Glutamatergic neuron (in vitro differentiated cells): ENCODE data around the gene SERGEF. TPM values are rescaled to one million over a fixed set of nuclear protein-coding genes. Genes with fewer than 3 reads are reported as not detected.

Source experiments
- DNase-seq: peaks from one replicate; pipeline ENCODE4 v3.0.0; 2022
- H3K27ac Mint-ChIP-seq: one replicate; pipeline ENCODE4 v1.8.0; 2020; ENCODE audit warnings: mild to moderate bottlenecking, mixed read lengths, inconsistent platforms; ENCODE audit not compliant: unreplicated experiment
- H3K27me3 Mint-ChIP-seq: one replicate; pipeline ENCODE4 v1.8.0; 2020; ENCODE audit warnings: mild to moderate bottlenecking, moderate library complexity, mixed read lengths, inconsistent platforms; ENCODE audit not compliant: unreplicated experiment
- H3K36me3 Mint-ChIP-seq: one replicate; pipeline ENCODE4 v1.8.0; 2020; ENCODE audit warnings: mild to moderate bottlenecking, mixed read lengths, inconsistent platforms; ENCODE audit not compliant: unreplicated experiment
- H3K4me1 Mint-ChIP-seq: one replicate; pipeline ENCODE4 v1.8.0; 2020; ENCODE audit warnings: mild to moderate bottlenecking, low read depth, mixed read lengths, inconsistent platforms; ENCODE audit not compliant: unreplicated experiment
- H3K4me3 Mint-ChIP-seq: one replicate; pipeline ENCODE4 v1.8.0; 2020; ENCODE audit warnings: mild to moderate bottlenecking, mixed read lengths, inconsistent platforms; ENCODE audit not compliant: unreplicated experiment
- H3K9me3 Mint-ChIP-seq: one replicate; pipeline ENCODE4 v1.8.0; 2020; ENCODE audit warnings: mild to moderate bottlenecking, moderate library complexity, mixed read lengths, inconsistent platforms; ENCODE audit not compliant: unreplicated experiment
- CTCF ChIP-seq: fragments of 200-600 bp; sonication (generic); IDR thresholded peaks from one replicate; pipeline ENCODE4 v1.5.0; 2021; ENCODE audit not compliant: partially characterized antibody, unreplicated experiment
- total RNA-seq: library from RNA; stranded (reverse); fragmentation: NEBNext Ultra II Directional; extraction: Animal tissue kit (Norgen Biotek cat#: 25700); gene quantifications from one replicate; pipeline ENCODE4 v1.2.1, GENCODE V29; 2021; ENCODE audit not compliant: unreplicated experiment

Gene SERGEF
- total RNA-seq, 1 donor from 2014 or later, result 42.5 TPM

- no peak overlapping the region for H3K27ac Mint-ChIP-seq
- H3K27me3 Mint-ChIP-seq, result peaks cover 15% of the 10 kb centered on the region
- peak overlapping the region; percentile 76 for H3K4me3 Mint-ChIP-seq
- TF ChIP-seq CTCF, result no peak
- peak; percentile 54 for DNase-seq
- peaks cover 13% of the 10 kb centered on the region for H3K4me1 Mint-ChIP-seq
- no peaks in the 10 kb centered on the region for H3K36me3 Mint-ChIP-seq
- peaks cover 4% of the 10 kb centered on the region for H3K9me3 Mint-ChIP-seq
Observed at GRCh38 chr11:17777086-17777737, 235.6 kb downstream of the SERGEF start.

- no peak for TF ChIP-seq CTCF
- Mint-ChIP-seq H3K27me3 (peaks cover 14% of the 10 kb centered on the region), H3K9me3 (peaks cover 4% of the 10 kb centered on the region), H3K4me1 (peaks cover 12% of the 10 kb centered on the region), H3K27ac (no peak overlapping the region), H3K4me3 (peak overlapping the region; percentile 35), H3K36me3 (no peaks in the 10 kb centered on the region)
- DNase-seq, result no peak
Observed at GRCh38 chr11:17776212-17776875, 236.5 kb downstream of the SERGEF start.

- H3K27ac Mint-ChIP-seq, result no peak overlapping the region
- no peak for DNase-seq
- H3K4me1 Mint-ChIP-seq, result peaks cover 10% of the 10 kb centered on the region
- peak overlapping the region; percentile 35 for H3K4me3 Mint-ChIP-seq
- no peak for TF ChIP-seq CTCF
- no peaks in the 10 kb centered on the region for H3K36me3 Mint-ChIP-seq
- H3K9me3 Mint-ChIP-seq, result peaks cover 4% of the 10 kb centered on the region
- H3K27me3 Mint-ChIP-seq, result peaks cover 12% of the 10 kb centered on the region
Observed at GRCh38 chr11:17775507-17776211, 237.2 kb downstream of the SERGEF start.

GRCh38 chr11:17775035-17775348 is 237.9 kb downstream of the SERGEF start:
- H3K27me3 Mint-ChIP-seq, result peaks cover 12% of the 10 kb centered on the region
- DNase-seq, result no peak
- peaks cover 10% of the 10 kb centered on the region for H3K4me1 Mint-ChIP-seq
- no peak overlapping the region for H3K27ac Mint-ChIP-seq
- no peak overlapping the region for H3K4me3 Mint-ChIP-seq
- H3K36me3 Mint-ChIP-seq, result no peaks in the 10 kb centered on the region
- TF ChIP-seq CTCF, result no peak
- peaks cover 4% of the 10 kb centered on the region for H3K9me3 Mint-ChIP-seq
